ENCODE results near the gene GALNT2. TPM values are rescaled to one million over a fixed set of nuclear protein-coding genes. Genes with fewer than 3 reads are reported as not detected.
A peak's percentile ranks its signal among the peaks of the same experiment; 100 is the strongest.

Gene GALNT2
- total and polyA plus RNA-seq, 2 experiments from 2014 or later, result 17.8 to 48.3 TPM

- Histone ChIP-seq H3K79me2 (replicated peaks; ENCODE audit: insufficient read depth) (peaks cover 77% of the 10 kb centered on the region), H3K36me3 (ENCODE audit: insufficient read depth) (no peaks in the 10 kb centered on the region), H3K4me2 (no peak overlapping the region), H2AFZ (no peak overlapping the region), H4K20me1 (replicated peaks; ENCODE audit: insufficient read depth) (no peaks in the 10 kb centered on the region; the same call in 1 of the 2 replicates), H3K4me3 (no peak overlapping the region), H3K27ac (ENCODE audit: low read depth) (0 out of 2 replicates have a peak overlapping the region, but pooled peaks have one; percentile 14), H3F3A (replicated peaks; ENCODE audit: low read depth) (no peaks in the 10 kb centered on the region), H3K9me2 (ENCODE audit: insufficient read depth) (no peaks in the 10 kb centered on the region; the same call in 1 of the 2 replicates), H3K4me1 (ENCODE audit: insufficient read depth) (0 out of 2 replicates have a peak, but pooled peaks cover 11% of the 10 kb centered on the region), H3K27me3 (ENCODE audit: insufficient read depth) (no peaks in the 10 kb centered on the region)
- TF ChIP-seq CREB1 (CRISPR knock-in tag; IDR thresholded peaks at IDR 0.05; ENCODE audit: low read depth) (no peak), ZNF114 (CRISPR knock-in tag; IDR thresholded peaks at IDR 0.05) (no peak), STAT1 (IDR thresholded peaks at IDR 0.05; ENCODE audit: unreplicated experiment) (no peak)
- ATAC-seq, result peak; percentile 29
- no peak overlapping the region for H3K4me3 Mint-ChIP-seq
- H3K4me1 Mint-ChIP-seq, result peaks cover 41% of the 10 kb centered on the region
- H3K9me3 Mint-ChIP-seq, result no peaks in the 10 kb centered on the region
- H3K27me3 Mint-ChIP-seq (ENCODE audit: insufficient read depth, low read depth, poor library complexity), result peaks cover 7% of the 10 kb centered on the region
- H3K27ac Mint-ChIP-seq, result peak overlapping the region; percentile 13
- no peak for DNase-seq (ENCODE audit: low spot score)
- H3K36me3 Mint-ChIP-seq (ENCODE audit: low read depth), result no peaks in the 10 kb centered on the region; the same call in 2 of the 3 replicates
Measured at GRCh38 chr1:230120289-230120920, 53.4 kb downstream of the GALNT2 start.

GRCh38 chr1:230120921-230121381 is 53.9 kb downstream of the GALNT2 start:
- H3K27ac Mint-ChIP-seq, result peak overlapping the region; percentile 13; the same call in 1 of the 2 replicates
- H3K4me1 ChIP-seq (ENCODE audit: insufficient read depth), result peaks cover 9% of the 10 kb centered on the region; the same call in 1 of the 2 replicates
- H3F3A ChIP-seq (replicated peaks; ENCODE audit: low read depth), result no peaks in the 10 kb centered on the region
- H3K9me2 ChIP-seq (ENCODE audit: insufficient read depth), result no peaks in the 10 kb centered on the region; the same call in 1 of the 2 replicates
- H3K79me2 ChIP-seq (replicated peaks; ENCODE audit: insufficient read depth), result peaks cover 78% of the 10 kb centered on the region
- H3K27ac ChIP-seq (ENCODE audit: low read depth), result no peak overlapping the region
- ATAC-seq (peak; percentile 83), DNase-seq (ENCODE audit: low spot score) (peak; percentile 74)
- H3K4me2 ChIP-seq, result no peak overlapping the region
- TF ChIP-seq CTCF (conservative IDR thresholded peaks at IDR 0.05; ENCODE audit: low read depth in 2 of 2), result peak; percentile 51 to 73
- no peak for TF ChIP-seq REST (IDR thresholded peaks at IDR 0.05; ENCODE audit: unreplicated experiment)
- TF ChIP-seq NANOG (IDR thresholded peaks at IDR 0.05; ENCODE audit: borderline replicate concordance), result no peak
- H3K4me3 Mint-ChIP-seq, result no peak overlapping the region
- no peaks in the 10 kb centered on the region for H3K27me3 ChIP-seq (ENCODE audit: insufficient read depth)
- no peaks in the 10 kb centered on the region; the same call in 2 of the 3 replicates for H3K36me3 Mint-ChIP-seq (ENCODE audit: low read depth)
- no peaks in the 10 kb centered on the region for H3K36me3 ChIP-seq (ENCODE audit: insufficient read depth)
- H3K9me3 Mint-ChIP-seq, result no peaks in the 10 kb centered on the region
- H3K4me1 Mint-ChIP-seq, result peaks cover 43% of the 10 kb centered on the region
- no peak overlapping the region for H2AFZ ChIP-seq
- H3K4me3 ChIP-seq, result no peak overlapping the region
- no peaks in the 10 kb centered on the region; the same call in 1 of the 2 replicates for H4K20me1 ChIP-seq (replicated peaks; ENCODE audit: insufficient read depth)
- peaks cover 7% of the 10 kb centered on the region for H3K27me3 Mint-ChIP-seq (ENCODE audit: insufficient read depth, low read depth, poor library complexity)

Data from GM23338 (cell line).